Subcutaneous abdominal adipose tissue (tissue), 5 donors: ENCODE results near the gene NOTCH2.
"Not testable (repeated sequence)": the region's sequence is repeated elsewhere in the genome, so short reads cannot be mapped to it uniquely, and the experiment has no call there.

Experiments used
- H3K27ac ChIP-seq: one replicate; pipeline ENCODE4 v1.7.0; 2013; ENCODE audit warnings: low read depth, mild to moderate bottlenecking, inconsistent platforms, low read length, moderate library complexity
- H3K27me3 ChIP-seq, 5 donors: one replicate each; pipeline ENCODE4 v1.7.0; 2013; ENCODE audit warnings: low read length in 5 of 5, inconsistent platforms in 1 of 5; ENCODE audit not compliant: control insufficient read depth in 5 of 5, insufficient read depth in 4 of 5
- H3K36me3 ChIP-seq, 5 donors: one replicate each; pipeline ENCODE4 v1.7.0; 2013; ENCODE audit warnings: low read length in 5 of 5; ENCODE audit not compliant: control insufficient read depth in 5 of 5, insufficient read depth in 5 of 5
- H3K4me1 ChIP-seq, 5 donors: one replicate each; pipeline ENCODE4 v1.7.0; 2013; ENCODE audit warnings: low read length in 5 of 5, mild to moderate bottlenecking in 3 of 5, moderate library complexity in 1 of 5; ENCODE audit not compliant: control insufficient read depth in 5 of 5, insufficient read depth in 5 of 5
- H3K4me3 ChIP-seq, 5 donors: one replicate each; pipeline ENCODE4 v1.7.0; 2013; ENCODE audit warnings: low read length in 5 of 5, low read depth in 1 of 5
- H3K9ac ChIP-seq, 5 donors: one replicate each; pipeline ENCODE4 v1.7.0; 2013; ENCODE audit warnings: low read length in 5 of 5, mild to moderate bottlenecking in 4 of 5, moderate library complexity in 3 of 5
- H3K9me3 ChIP-seq, 5 donors: one replicate each; pipeline ENCODE4 v1.7.0; 2013; ENCODE audit warnings: low read length in 5 of 5; ENCODE audit not compliant: control insufficient read depth in 5 of 5
- donor health status: healthy.
- donor health status: healthy.
- donor health status: healthy.
- donor health status: healthy.
- donor health status: healthy.

Gene NOTCH2

DNA sequence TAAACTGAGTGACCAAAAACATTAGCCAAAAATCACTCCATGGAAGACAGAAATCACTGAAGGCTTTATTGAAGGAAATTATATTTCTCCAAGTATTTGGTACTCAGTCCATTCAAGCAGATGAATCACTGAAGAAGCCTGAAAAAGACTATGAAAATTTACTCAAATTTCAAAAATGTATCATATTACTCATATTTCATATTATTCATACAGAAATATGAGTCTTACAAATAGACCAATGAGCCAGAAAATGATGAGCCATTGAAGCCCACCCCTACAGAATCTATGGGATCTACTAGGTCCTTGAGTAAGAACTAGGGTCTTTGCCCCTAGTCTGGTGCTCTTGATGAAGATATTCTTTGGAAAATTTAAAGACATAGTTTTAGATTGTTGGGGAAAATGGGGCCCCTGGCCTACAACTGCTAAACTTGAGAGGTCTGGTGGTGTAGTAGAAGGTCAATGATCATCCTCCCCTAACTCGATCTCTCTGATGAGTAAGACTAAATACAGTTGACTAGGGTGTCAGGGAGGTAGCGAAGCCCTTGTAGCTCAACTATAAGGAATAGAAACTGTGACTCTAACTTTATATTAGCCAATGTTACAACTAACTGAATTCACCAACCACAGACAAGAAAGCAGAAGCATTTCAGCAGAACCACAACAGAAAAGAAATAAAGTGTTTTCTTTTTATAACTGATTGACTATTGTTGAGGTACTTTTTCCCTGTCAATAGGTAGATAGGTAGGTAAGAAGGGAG is 81.0 kb downstream of the NOTCH2 start:
- Histone ChIP-seq H3K4me1 (peaks cover 0 to 41% (median 24%) of the 10 kb centered on the region in 5 donors), H3K4me3 (no peak overlapping the region), H3K9me3 (no peaks in the 10 kb centered on the region), H3K27me3 (no peaks in the 10 kb centered on the region), H3K9ac (peak overlapping the region in 1 of 5 donors; percentile 68), H3K27ac (peak overlapping the region; percentile 96), H3K36me3 (peaks cover 0 to 13% (median 4%) of the 10 kb centered on the region in 5 donors)

DNA sequence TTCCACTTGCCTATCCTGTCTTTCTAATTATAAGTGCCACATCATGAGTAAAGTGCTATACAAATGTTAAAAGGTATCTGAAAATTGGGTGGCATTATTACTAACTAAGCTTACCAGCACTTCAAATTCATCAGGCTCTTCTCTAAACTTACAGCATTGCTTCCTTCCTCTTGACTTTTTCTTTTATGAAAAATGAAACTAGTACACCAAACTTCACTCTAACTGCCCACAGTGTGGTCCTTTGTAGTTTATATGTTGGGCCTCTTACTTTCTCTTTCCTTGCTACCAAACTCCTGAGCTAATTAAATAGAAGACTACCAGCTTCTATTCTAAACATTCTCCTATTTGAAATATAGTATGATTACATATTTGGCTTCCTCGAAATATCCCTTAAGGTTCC is 81.8 kb downstream of the NOTCH2 start:
- H3K27ac ChIP-seq: peak overlapping the region; percentile 96
- H3K27me3 ChIP-seq: no peaks in the 10 kb centered on the region
- peaks cover 0 to 44% (median 25%) of the 10 kb centered on the region in 5 donors for H3K4me1 ChIP-seq
- H3K4me3 ChIP-seq: no peak overlapping the region
- H3K36me3 ChIP-seq: peaks cover 0 to 13% (median 4%) of the 10 kb centered on the region in 5 donors
- H3K9ac ChIP-seq: peak overlapping the region in 4 of 5 donors; percentile 17 to 68 (median 44)
- no peaks in the 10 kb centered on the region for H3K9me3 ChIP-seq

DNA sequence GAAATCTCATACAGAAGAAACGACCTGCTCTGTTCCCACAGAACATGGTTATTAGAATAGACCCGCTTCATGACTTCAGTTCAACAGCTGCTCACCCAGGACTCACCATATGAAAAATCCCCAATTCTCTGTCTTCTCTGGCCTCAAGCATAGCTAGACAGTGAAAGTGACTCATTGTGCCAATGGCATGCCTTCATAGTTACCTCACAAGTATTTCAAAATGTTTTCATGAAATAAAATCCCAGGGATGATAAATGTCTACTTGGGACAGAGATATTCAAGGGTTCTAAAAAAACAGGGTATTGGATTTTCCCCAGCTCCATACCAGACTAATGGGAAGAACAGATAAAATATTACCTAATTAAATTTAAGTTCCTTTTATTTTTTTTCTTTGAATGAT is 82.3 kb downstream of the NOTCH2 start:
- Histone ChIP-seq H3K27me3 (no peaks in the 10 kb centered on the region), H3K9ac (peak overlapping the region in 4 of 5 donors; percentile 17 to 81 (median 40)), H3K9me3 (no peaks in the 10 kb centered on the region), H3K27ac (peak overlapping the region; percentile 96), H3K4me3 (peak overlapping the region in 1 of 5 donors; percentile 29), H3K4me1 (peaks cover 0 to 50% (median 30%) of the 10 kb centered on the region in 5 donors), H3K36me3 (peaks cover 0 to 13% (median 4%) of the 10 kb centered on the region in 5 donors)

DNA sequence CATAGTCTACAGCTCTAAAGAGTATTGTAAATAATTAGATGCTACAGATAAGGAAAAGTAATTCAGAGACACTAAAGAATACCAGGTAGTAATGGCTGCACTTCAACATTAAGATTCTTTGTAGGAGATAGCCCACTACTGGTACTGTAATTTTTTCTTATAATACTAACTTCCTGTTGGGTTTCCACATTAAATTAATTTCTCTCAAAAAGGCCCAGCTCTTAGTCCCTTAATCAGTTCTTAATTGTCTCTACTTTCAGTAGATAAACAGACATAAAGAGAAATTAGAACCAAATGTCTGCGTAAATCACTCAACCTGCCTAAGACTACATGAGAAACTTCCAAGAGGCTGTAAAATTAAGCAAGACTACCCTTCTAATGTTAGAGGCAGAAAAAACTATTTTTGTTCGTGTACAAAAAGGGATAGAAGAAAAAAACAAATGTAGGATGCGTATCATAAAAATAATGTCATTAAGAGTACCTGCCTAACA is 83.4 kb downstream of the NOTCH2 start:
- no peaks in the 10 kb centered on the region for H3K27me3 ChIP-seq
- H3K4me1 ChIP-seq: peaks cover 0 to 57% (median 39%) of the 10 kb centered on the region in 5 donors
- peak overlapping the region; percentile 96 for H3K27ac ChIP-seq

DNA sequence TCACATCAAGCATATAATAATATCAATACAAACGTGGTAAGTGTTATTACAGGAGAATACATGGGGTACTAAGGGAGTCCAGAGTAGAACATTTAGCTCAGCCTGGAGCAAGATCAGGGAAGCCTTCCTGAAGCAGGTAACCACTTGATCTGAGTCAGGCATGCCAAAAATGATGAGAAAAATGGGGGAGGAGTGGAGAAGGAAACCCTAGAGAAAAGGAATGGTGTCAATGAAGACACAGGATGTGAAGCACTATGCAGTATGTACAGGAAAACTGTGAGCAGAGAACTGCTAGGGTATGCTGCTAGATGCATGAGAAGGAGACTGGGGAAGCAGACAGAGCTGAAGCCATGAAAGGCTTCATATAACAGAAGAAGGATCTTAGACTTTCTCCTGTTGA is 84.7 kb downstream of the NOTCH2 start:
- peak overlapping the region; percentile 96 for H3K27ac ChIP-seq
- H3K4me1 ChIP-seq: peaks cover 0 to 57% (median 39%) of the 10 kb centered on the region in 5 donors
- H3K9ac ChIP-seq: peak overlapping the region in 1 of 5 donors; percentile 81
- H3K36me3 ChIP-seq: peaks cover 3 to 13% (median 5%) of the 10 kb centered on the region in 5 donors
- H3K4me3 ChIP-seq: peak overlapping the region in 3 of 5 donors; percentile 7 to 26 (median 21)
- H3K9me3 ChIP-seq: no peaks in the 10 kb centered on the region
- H3K27me3 ChIP-seq: no peaks in the 10 kb centered on the region

More for the DNA sequence above, 83.4 kb downstream of the NOTCH2 start:
- peak overlapping the region in 3 of 5 donors; percentile 22 to 81 (median 28) for H3K9ac ChIP-seq
- no peaks in the 10 kb centered on the region for H3K9me3 ChIP-seq
- H3K4me3 ChIP-seq: peak overlapping the region in 1 of 5 donors; percentile 29
- peaks cover 0 to 13% (median 4%) of the 10 kb centered on the region in 5 donors for H3K36me3 ChIP-seq

DNA sequence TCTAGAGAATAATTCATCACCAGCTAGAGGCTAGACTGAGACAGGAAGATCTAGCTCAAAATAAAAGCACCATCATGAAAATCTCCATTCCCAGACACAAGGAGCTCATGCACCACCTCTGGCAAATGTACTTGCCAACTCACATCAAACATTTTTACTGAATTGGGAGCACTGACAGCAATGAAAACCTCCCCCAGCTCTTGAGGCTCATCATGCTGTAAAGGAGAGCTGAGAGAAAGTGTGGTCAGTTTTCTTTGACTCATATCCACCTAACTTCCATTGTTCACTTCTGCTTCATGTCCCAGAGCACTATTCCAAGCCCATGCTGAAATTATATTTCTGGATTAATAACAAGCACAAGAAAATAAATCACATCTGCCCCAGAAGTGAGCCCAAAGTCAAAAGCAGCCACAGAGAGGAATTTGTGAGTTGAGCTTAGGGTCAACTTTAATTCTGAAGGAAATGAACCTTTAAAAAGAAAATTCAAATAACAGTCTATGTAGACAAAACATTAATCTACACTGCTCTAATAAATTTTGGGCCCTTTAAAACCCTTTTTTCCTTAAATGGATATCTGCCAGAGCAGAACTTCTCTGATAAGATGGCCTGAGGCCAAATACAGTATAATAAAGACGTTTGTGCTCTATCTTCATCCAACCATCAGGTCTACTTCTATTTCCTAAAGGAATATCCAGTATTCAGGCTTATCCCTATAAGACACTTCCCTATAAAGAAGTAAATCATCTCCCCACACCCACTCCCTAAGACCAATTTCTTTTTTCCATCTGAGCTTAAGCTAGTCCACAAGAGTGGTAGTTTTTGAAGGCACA is 87.3 kb downstream of the NOTCH2 start:
- H3K36me3 ChIP-seq: peaks cover 3 to 13% (median 8%) of the 10 kb centered on the region in 5 donors
- H3K9ac ChIP-seq: no peak overlapping the region
- H3K27me3 ChIP-seq: no peaks in the 10 kb centered on the region
- H3K9me3 ChIP-seq: no peaks in the 10 kb centered on the region
- H3K4me3 ChIP-seq: no peak overlapping the region
- H3K27ac ChIP-seq: peak overlapping the region; percentile 15
- H3K4me1 ChIP-seq: peaks cover 0 to 56% (median 38%) of the 10 kb centered on the region in 5 donors

DNA sequence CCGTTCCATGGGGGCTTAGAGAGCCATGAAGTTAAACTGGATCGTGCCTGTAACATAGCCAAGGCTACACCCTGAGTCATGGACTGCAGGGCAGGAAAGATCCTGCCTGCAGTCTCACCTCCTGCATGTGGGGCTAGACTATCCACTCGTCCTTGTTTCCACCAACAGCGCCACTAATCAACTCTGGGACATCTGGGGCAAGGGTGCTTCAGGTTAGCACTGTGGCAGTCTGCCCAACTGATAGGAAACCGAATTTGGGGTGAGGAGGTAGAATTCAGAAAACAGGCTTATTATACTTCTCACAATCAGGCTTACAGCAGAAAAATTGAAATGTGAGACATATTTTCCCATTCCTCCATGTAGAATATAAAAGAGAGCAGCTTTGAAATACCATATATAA is 88.0 kb downstream of the NOTCH2 start:
- H3K9ac ChIP-seq: no peak overlapping the region
- H3K27ac ChIP-seq: peak overlapping the region; percentile 15
- H3K4me1 ChIP-seq: peaks cover 0 to 50% (median 33%) of the 10 kb centered on the region in 5 donors
- peaks cover 3 to 11% (median 8%) of the 10 kb centered on the region in 5 donors for H3K36me3 ChIP-seq
- no peaks in the 10 kb centered on the region for H3K27me3 ChIP-seq
- no peak overlapping the region for H3K4me3 ChIP-seq
- no peaks in the 10 kb centered on the region for H3K9me3 ChIP-seq

DNA sequence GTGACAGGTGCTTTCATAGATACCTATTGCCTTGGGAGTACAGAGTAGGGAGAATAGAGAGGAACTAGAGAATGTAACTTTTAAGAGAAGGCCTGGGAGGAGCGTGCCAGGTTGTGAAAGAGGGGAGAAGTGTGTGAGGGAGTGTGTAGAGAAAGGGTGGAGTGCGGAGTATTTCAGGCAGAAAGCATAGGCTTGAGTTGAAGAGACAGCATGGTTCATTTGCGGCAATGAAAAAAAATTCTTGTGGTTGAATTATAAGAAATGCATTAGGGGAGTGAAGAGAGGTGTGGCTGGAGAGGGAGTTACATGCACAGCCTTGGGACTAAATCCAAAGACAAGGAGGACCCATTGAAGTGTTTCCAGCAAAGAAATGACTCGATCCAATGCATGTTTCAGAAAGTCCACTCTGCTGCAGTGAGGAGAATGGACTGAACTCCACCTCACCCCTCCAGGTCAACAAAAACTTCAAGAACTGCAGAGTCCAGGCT is 91.4 kb downstream of the NOTCH2 start:
- Histone ChIP-seq H3K36me3 (peaks cover 0 to 12% (median 0%) of the 10 kb centered on the region in 5 donors), H3K27ac (peak overlapping the region; percentile 18), H3K9ac (no peak overlapping the region), H3K27me3 (no peaks in the 10 kb centered on the region), H3K4me1 (peaks cover 0 to 38% (median 35%) of the 10 kb centered on the region in 5 donors), H3K9me3 (no peaks in the 10 kb centered on the region), H3K4me3 (no peak overlapping the region)

DNA sequence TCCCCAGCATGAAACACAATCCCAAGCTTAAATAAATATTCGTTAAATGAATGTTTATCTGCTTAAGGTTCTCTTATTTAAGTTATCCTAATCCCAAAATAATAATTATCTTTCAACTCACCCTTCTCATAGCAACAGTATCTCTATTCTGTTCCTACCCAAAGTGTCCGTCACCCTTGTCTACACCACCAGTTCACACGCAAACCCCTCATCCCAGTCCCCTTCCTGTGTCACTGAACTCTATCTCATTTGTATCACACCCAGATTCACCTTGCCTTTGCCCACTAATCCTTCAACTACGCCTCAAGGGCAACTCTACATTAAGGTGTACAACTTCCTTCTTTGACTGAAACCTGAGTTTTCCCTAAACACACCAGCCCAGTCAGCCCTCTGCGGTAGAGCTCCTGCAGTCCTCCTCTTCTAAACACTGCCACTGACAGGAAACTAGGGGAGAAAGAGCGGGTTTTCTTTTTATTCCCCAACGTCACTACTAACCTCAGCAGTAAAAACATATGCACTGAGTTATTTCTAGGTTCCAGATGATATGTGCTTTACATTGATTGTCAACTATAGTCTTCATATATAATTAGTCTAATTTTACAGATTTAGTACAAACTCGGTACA is 92.2 kb downstream of the NOTCH2 start:
- not testable (repeated sequence) for H3K27me3 ChIP-seq, H3K4me3 ChIP-seq, H3K9me3 ChIP-seq, H3K9ac ChIP-seq
- H3K4me1 ChIP-seq: peaks cover 0 to 37% (median 31%) of the 10 kb centered on the region in 5 donors
- H3K27ac ChIP-seq: peak overlapping the region; percentile 18
- H3K36me3 ChIP-seq: peaks cover 0 to 12% (median 3%) of the 10 kb centered on the region in 5 donors
